ENCODE data around the gene WNT6. TPM values are rescaled to one million over a fixed set of nuclear protein-coding genes. Genes with fewer than 3 reads are reported as not detected.

WNT6 gene
- total RNA-seq, 1 donor from 2014 or later, result 2.6 TPM

GRCh38 chr2:218856896-218857243, 2.7 kb upstream of the WNT6 start:
- Histone ChIP-seq H3K36me3 (ENCODE audit: insufficient read depth, low read length) (no peaks in the 10 kb centered on the region), H3K9ac (ENCODE audit: low read length) (no peak overlapping the region), H3K4me2 (ENCODE audit: low read length) (no peak overlapping the region), H3K27ac (ENCODE audit: low read depth, low read length) (no peak overlapping the region), H4K20me1 (ENCODE audit: insufficient read depth, low read length) (peaks cover 7% of the 10 kb centered on the region), H3K27me3 (ENCODE audit: insufficient read depth, low read length) (peaks cover 79% of the 10 kb centered on the region), H3K4me1 (ENCODE audit: insufficient read depth, low read length) (peaks cover 5% of the 10 kb centered on the region), H2AFZ (ENCODE audit: low read depth, low read length) (no peak overlapping the region), H3K79me2 (ENCODE audit: insufficient read depth, low read length) (no peaks in the 10 kb centered on the region), H3K4me3 (ENCODE audit: insufficient read depth, low read depth, low read length) (no peak overlapping the region), H3K9me3 (ENCODE audit: insufficient read depth, low read depth, low read length) (no peaks in the 10 kb centered on the region)
- no peak overlapping the region for H3K4me3 Mint-ChIP-seq (ENCODE audit: unreplicated experiment)
- no peak for DNase-seq (ENCODE audit: low read depth)
- H3K36me3 Mint-ChIP-seq (ENCODE audit: low read depth, unreplicated experiment), result peaks cover 4% of the 10 kb centered on the region
- H3K9me3 Mint-ChIP-seq (ENCODE audit: unreplicated experiment), result peaks cover 6% of the 10 kb centered on the region
- no peak for FAIRE-seq
- H3K27me3 Mint-ChIP-seq (ENCODE audit: low read depth, unreplicated experiment), result peaks cover 81% of the 10 kb centered on the region
- H3K4me1 Mint-ChIP-seq (ENCODE audit: low read depth, unreplicated experiment), result peaks cover 31% of the 10 kb centered on the region
- H3K27ac Mint-ChIP-seq (ENCODE audit: unreplicated experiment), result no peak overlapping the region
- TF ChIP-seq CTCF (IDR thresholded peaks at IDR 0.05; ENCODE audit: insufficient read depth, low read depth, low read length) (no peak), EZH2 (IDR thresholded peaks at IDR 0.05; ENCODE audit: insufficient read depth, low read length) (no peak)

- FAIRE-seq (no peak), DNase-seq (ENCODE audit: low read depth) (no peak)
- no peak overlapping the region for H3K9ac ChIP-seq (ENCODE audit: low read length)
- peaks cover 8% of the 10 kb centered on the region for H4K20me1 ChIP-seq (ENCODE audit: insufficient read depth, low read length)
- Mint-ChIP-seq H3K36me3 (ENCODE audit: low read depth, unreplicated experiment) (peaks cover 4% of the 10 kb centered on the region), H3K4me1 (ENCODE audit: low read depth, unreplicated experiment) (peaks cover 31% of the 10 kb centered on the region), H3K4me3 (ENCODE audit: unreplicated experiment) (no peak overlapping the region), H3K9me3 (ENCODE audit: unreplicated experiment) (peaks cover 6% of the 10 kb centered on the region), H3K27ac (ENCODE audit: unreplicated experiment) (no peak overlapping the region), H3K27me3 (ENCODE audit: low read depth, unreplicated experiment) (peaks cover 87% of the 10 kb centered on the region)
- H3K27me3 ChIP-seq (ENCODE audit: insufficient read depth, low read length), result peaks cover 82% of the 10 kb centered on the region
- no peak for TF ChIP-seq EZH2 (IDR thresholded peaks at IDR 0.05; ENCODE audit: insufficient read depth, low read length)
- no peak for TF ChIP-seq CTCF (IDR thresholded peaks at IDR 0.05; ENCODE audit: insufficient read depth, low read depth, low read length)
- no peak overlapping the region for H2AFZ ChIP-seq (ENCODE audit: low read depth, low read length)
- H3K36me3 ChIP-seq (ENCODE audit: insufficient read depth, low read length), result no peaks in the 10 kb centered on the region
- no peak overlapping the region for H3K4me3 ChIP-seq (ENCODE audit: insufficient read depth, low read depth, low read length)
- no peaks in the 10 kb centered on the region for H3K79me2 ChIP-seq (ENCODE audit: insufficient read depth, low read length)
- H3K27ac ChIP-seq (ENCODE audit: low read depth, low read length), result no peak overlapping the region
- H3K4me1 ChIP-seq (ENCODE audit: insufficient read depth, low read length), result peaks cover 5% of the 10 kb centered on the region
- no peaks in the 10 kb centered on the region for H3K9me3 ChIP-seq (ENCODE audit: insufficient read depth, low read depth, low read length)
- no peak overlapping the region for H3K4me2 ChIP-seq (ENCODE audit: low read length)
Observed at GRCh38 chr2:218857371-218858137, 2.1 kb upstream of the WNT6 start.

- H3K9me3 Mint-ChIP-seq (ENCODE audit: unreplicated experiment), result peaks cover 6% of the 10 kb centered on the region
- Histone ChIP-seq H3K9me3 (ENCODE audit: insufficient read depth, low read depth, low read length) (no peaks in the 10 kb centered on the region), H3K36me3 (ENCODE audit: insufficient read depth, low read length) (no peaks in the 10 kb centered on the region), H3K4me2 (ENCODE audit: low read length) (no peak overlapping the region), H2AFZ (ENCODE audit: low read depth, low read length) (no peak overlapping the region), H3K27ac (ENCODE audit: low read depth, low read length) (no peak overlapping the region), H3K4me3 (ENCODE audit: insufficient read depth, low read depth, low read length) (no peak overlapping the region), H3K4me1 (ENCODE audit: insufficient read depth, low read length) (peaks cover 5% of the 10 kb centered on the region), H3K9ac (ENCODE audit: low read length) (no peak overlapping the region), H4K20me1 (ENCODE audit: insufficient read depth, low read length) (peaks cover 8% of the 10 kb centered on the region), H3K79me2 (ENCODE audit: insufficient read depth, low read length) (no peaks in the 10 kb centered on the region), H3K27me3 (ENCODE audit: insufficient read depth, low read length) (peaks cover 83% of the 10 kb centered on the region)
- no peak overlapping the region for H3K4me3 Mint-ChIP-seq (ENCODE audit: unreplicated experiment)
- peaks cover 86% of the 10 kb centered on the region for H3K27me3 Mint-ChIP-seq (ENCODE audit: low read depth, unreplicated experiment)
- peaks cover 31% of the 10 kb centered on the region for H3K4me1 Mint-ChIP-seq (ENCODE audit: low read depth, unreplicated experiment)
- no peak overlapping the region for H3K27ac Mint-ChIP-seq (ENCODE audit: unreplicated experiment)
- DNase-seq (ENCODE audit: low read depth) (no peak), FAIRE-seq (no peak)
- no peak for TF ChIP-seq CTCF (IDR thresholded peaks at IDR 0.05; ENCODE audit: insufficient read depth, low read depth, low read length)
- TF ChIP-seq EZH2 (IDR thresholded peaks at IDR 0.05; ENCODE audit: insufficient read depth, low read length), result no peak
- H3K36me3 Mint-ChIP-seq (ENCODE audit: low read depth, unreplicated experiment), result peaks cover 4% of the 10 kb centered on the region
Observed at GRCh38 chr2:218858138-218858445, 1.5 kb upstream of the WNT6 start.
